Measurements from ENCODE around the gene MAP4K4.

The MAP4K4 gene

DNA sequence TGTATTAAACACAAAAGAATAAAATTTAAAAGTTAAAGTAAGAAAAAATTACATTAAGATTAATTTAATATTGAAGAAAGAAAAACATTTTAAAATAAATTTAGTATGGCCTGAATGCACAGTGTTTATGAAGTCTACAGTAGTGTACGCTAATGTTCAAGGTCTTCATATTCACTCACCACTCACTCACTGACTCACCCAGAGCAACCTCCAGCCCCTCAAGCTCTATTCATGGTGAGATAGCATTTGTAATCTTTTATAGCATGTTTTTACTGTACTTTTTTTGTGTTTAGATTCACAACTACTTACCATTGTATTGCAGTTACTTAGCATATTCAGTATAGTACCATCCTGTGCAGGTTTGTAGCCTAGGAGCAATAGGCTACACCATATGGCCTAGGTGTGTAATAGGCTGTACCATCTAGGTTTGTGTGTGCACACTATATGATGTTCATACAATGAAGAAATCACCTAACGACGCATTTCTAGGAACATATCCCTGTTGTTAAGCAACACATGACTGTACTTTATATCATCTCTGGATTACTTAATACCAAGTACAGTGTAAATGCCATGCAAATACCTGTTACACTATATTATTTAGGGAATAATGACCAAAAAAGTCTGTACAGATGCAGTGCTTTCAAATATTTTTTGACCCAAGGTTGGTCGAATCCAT is 150.3 kb downstream of the MAP4K4 start:
- H3K9me3 ChIP-seq (ENCODE audit: control insufficient read depth, insufficient read depth, low read depth, low read length) = no peaks in the 10 kb centered on the region
- peaks cover 68% of the 10 kb centered on the region for H3K36me3 ChIP-seq (ENCODE audit: control insufficient read depth, insufficient read depth, low read length)
- no peaks in the 10 kb centered on the region; the same call in 1 of the 2 replicates for H3K4me1 ChIP-seq (ENCODE audit: control insufficient read depth, insufficient read depth, low read length)
- no peaks in the 10 kb centered on the region for H3K27me3 ChIP-seq (ENCODE audit: control insufficient read depth, insufficient read depth, low read length)
- no peak overlapping the region for H3K4me3 ChIP-seq (ENCODE audit: low read depth, low read length)
- no peak overlapping the region for H3K9ac ChIP-seq (ENCODE audit: low read length)
- H3K27ac ChIP-seq (ENCODE audit: low read depth, low read length) = no peak overlapping the region

GRCh38 chr2:101848769-101849410 is 151.4 kb downstream of the MAP4K4 start:
- no peaks in the 10 kb centered on the region for H3K27me3 ChIP-seq (ENCODE audit: control insufficient read depth, insufficient read depth, low read length)
- H3K4me1 ChIP-seq (ENCODE audit: control insufficient read depth, insufficient read depth, low read length) = no peaks in the 10 kb centered on the region; the same call in 1 of the 2 replicates
- no peaks in the 10 kb centered on the region for H3K9me3 ChIP-seq (ENCODE audit: control insufficient read depth, insufficient read depth, low read depth, low read length)
- H3K27ac ChIP-seq (ENCODE audit: low read depth, low read length) = peak overlapping the region; percentile 40; the same call in 1 of the 2 replicates
- H3K4me3 ChIP-seq (ENCODE audit: low read depth, low read length) = no peak overlapping the region
- peaks cover 67% of the 10 kb centered on the region for H3K36me3 ChIP-seq (ENCODE audit: control insufficient read depth, insufficient read depth, low read length)
- H3K9ac ChIP-seq (ENCODE audit: low read length) = no peak overlapping the region

- no peaks in the 10 kb centered on the region; the same call in 1 of the 2 replicates for H3K4me1 ChIP-seq (ENCODE audit: control insufficient read depth, insufficient read depth, low read length)
- H3K9me3 ChIP-seq (ENCODE audit: control insufficient read depth, insufficient read depth, low read depth, low read length) = no peaks in the 10 kb centered on the region
- peaks cover 51% of the 10 kb centered on the region for H3K36me3 ChIP-seq (ENCODE audit: control insufficient read depth, insufficient read depth, low read length)
- H3K27me3 ChIP-seq (ENCODE audit: control insufficient read depth, insufficient read depth, low read length) = no peaks in the 10 kb centered on the region
- H3K27ac ChIP-seq (ENCODE audit: low read depth, low read length) = no peak overlapping the region
- no peak overlapping the region for H3K4me3 ChIP-seq (ENCODE audit: low read depth, low read length)
- H3K9ac ChIP-seq (ENCODE audit: low read length) = no peak overlapping the region
Observed at GRCh38 chr2:101850450-101850849, 152.9 kb downstream of the MAP4K4 start.

DNA sequence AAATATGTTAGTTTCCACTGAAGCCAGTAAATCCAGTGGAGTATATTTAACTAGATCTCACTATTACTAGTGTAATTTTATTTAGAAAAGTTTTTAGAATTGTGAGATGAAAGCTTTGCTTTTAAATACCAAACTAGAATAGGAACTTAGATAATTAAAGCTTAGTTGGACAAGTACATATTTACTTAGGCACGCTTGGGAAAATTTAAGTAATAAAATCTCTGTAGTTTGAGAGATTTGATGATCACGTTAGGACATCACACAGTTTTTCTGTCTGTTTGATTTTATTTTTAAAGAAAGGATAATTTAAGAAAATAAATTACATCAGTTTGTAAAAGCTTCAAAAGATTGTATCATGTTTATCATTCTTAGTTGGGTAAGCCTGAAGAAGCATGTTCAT is 153.5 kb downstream of the MAP4K4 start:
- no peaks in the 10 kb centered on the region for H3K9me3 ChIP-seq (ENCODE audit: control insufficient read depth, insufficient read depth, low read depth, low read length)
- peaks cover 49% of the 10 kb centered on the region for H3K36me3 ChIP-seq (ENCODE audit: control insufficient read depth, insufficient read depth, low read length)
- no peak overlapping the region for H3K4me3 ChIP-seq (ENCODE audit: low read depth, low read length)
- no peaks in the 10 kb centered on the region for H3K27me3 ChIP-seq (ENCODE audit: control insufficient read depth, insufficient read depth, low read length)
- H3K4me1 ChIP-seq (ENCODE audit: control insufficient read depth, insufficient read depth, low read length) = no peaks in the 10 kb centered on the region; the same call in 1 of the 2 replicates
- no peak overlapping the region for H3K27ac ChIP-seq (ENCODE audit: low read depth, low read length)
- H3K9ac ChIP-seq (ENCODE audit: low read length) = no peak overlapping the region

- Histone ChIP-seq H3K9ac (ENCODE audit: low read length) (no peak overlapping the region), H3K4me1 (ENCODE audit: control insufficient read depth, insufficient read depth, low read length) (no peaks in the 10 kb centered on the region; the same call in 1 of the 2 replicates), H3K9me3 (ENCODE audit: control insufficient read depth, insufficient read depth, low read depth, low read length) (no peaks in the 10 kb centered on the region), H3K4me3 (ENCODE audit: low read depth, low read length) (no peak overlapping the region), H3K27ac (ENCODE audit: low read depth, low read length) (no peak overlapping the region), H3K27me3 (ENCODE audit: control insufficient read depth, insufficient read depth, low read length) (no peaks in the 10 kb centered on the region), H3K36me3 (ENCODE audit: control insufficient read depth, insufficient read depth, low read length) (peaks cover 46% of the 10 kb centered on the region)
Observed at GRCh38 chr2:101852824-101853223, 155.3 kb downstream of the MAP4K4 start.

GRCh38 chr2:101854877-101855276 is 157.4 kb downstream of the MAP4K4 start:
- Histone ChIP-seq H3K9me3 (ENCODE audit: control insufficient read depth, insufficient read depth, low read depth, low read length) (no peaks in the 10 kb centered on the region), H3K36me3 (ENCODE audit: control insufficient read depth, insufficient read depth, low read length) (peaks cover 56% of the 10 kb centered on the region), H3K9ac (ENCODE audit: low read length) (no peak overlapping the region), H3K27me3 (ENCODE audit: control insufficient read depth, insufficient read depth, low read length) (no peaks in the 10 kb centered on the region), H3K27ac (ENCODE audit: low read depth, low read length) (no peak overlapping the region), H3K4me1 (ENCODE audit: control insufficient read depth, insufficient read depth, low read length) (no peaks in the 10 kb centered on the region), H3K4me3 (ENCODE audit: low read depth, low read length) (no peak overlapping the region)

DNA sequence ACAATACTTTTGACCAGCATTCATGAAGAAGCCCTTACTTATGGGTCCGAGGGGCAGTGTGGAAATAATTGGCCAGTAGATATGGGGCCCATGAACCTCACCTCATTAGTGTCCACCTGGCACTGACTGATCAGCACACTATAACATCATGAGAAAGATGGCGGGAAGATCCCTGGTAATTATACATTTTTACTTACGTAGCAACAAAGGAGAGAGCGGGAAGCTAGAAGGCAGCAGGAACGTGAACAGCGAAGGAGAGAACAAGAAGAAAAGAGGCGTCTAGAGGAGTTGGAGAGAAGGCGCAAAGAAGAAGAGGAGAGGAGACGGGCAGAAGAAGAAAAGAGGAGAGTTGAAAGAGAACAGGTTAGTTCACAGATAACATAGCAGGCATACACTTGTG is 158.3 kb downstream of the MAP4K4 start:
- no peak overlapping the region for H3K4me3 ChIP-seq (ENCODE audit: low read depth, low read length)
- H3K27me3 ChIP-seq (ENCODE audit: control insufficient read depth, insufficient read depth, low read length) = no peaks in the 10 kb centered on the region
- H3K9me3 ChIP-seq (ENCODE audit: control insufficient read depth, insufficient read depth, low read depth, low read length) = no peaks in the 10 kb centered on the region
- no peak overlapping the region for H3K9ac ChIP-seq (ENCODE audit: low read length)
- peaks cover 57% of the 10 kb centered on the region for H3K36me3 ChIP-seq (ENCODE audit: control insufficient read depth, insufficient read depth, low read length)
- no peaks in the 10 kb centered on the region for H3K4me1 ChIP-seq (ENCODE audit: control insufficient read depth, insufficient read depth, low read length)
- no peak overlapping the region for H3K27ac ChIP-seq (ENCODE audit: low read depth, low read length)

DNA sequence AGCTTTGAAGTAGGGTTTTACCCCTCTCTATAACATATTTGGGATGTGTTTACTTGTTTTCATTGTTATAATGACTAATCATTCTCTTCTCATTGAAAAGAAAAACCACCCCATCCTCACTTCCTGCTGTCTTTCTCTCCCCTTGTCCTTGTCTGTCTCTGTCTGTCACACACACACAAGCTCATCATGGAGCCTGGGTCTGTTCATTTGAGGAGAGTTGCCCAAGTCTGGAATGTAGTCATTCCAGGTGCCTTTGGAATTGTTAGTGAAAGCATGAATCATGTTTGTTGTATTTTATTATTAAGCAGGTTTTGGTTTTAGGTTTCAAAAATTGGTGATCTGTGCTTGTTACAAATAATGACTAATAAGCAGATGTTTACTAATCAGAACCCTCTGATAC is 160.7 kb downstream of the MAP4K4 start:
- H3K36me3 ChIP-seq (ENCODE audit: control insufficient read depth, insufficient read depth, low read length) = peaks cover 71% of the 10 kb centered on the region
- H3K27ac ChIP-seq (ENCODE audit: low read depth, low read length) = no peak overlapping the region
- no peak overlapping the region for H3K4me3 ChIP-seq (ENCODE audit: low read depth, low read length)
- no peaks in the 10 kb centered on the region for H3K4me1 ChIP-seq (ENCODE audit: control insufficient read depth, insufficient read depth, low read length)
- H3K9ac ChIP-seq (ENCODE audit: low read length) = no peak overlapping the region
- H3K27me3 ChIP-seq (ENCODE audit: control insufficient read depth, insufficient read depth, low read length) = no peaks in the 10 kb centered on the region
- no peaks in the 10 kb centered on the region for H3K9me3 ChIP-seq (ENCODE audit: control insufficient read depth, insufficient read depth, low read depth, low read length)

- Histone ChIP-seq H3K36me3 (ENCODE audit: control insufficient read depth, insufficient read depth, low read length) (peaks cover 72% of the 10 kb centered on the region), H3K27ac (ENCODE audit: low read depth, low read length) (no peak overlapping the region), H3K4me1 (ENCODE audit: control insufficient read depth, insufficient read depth, low read length) (no peaks in the 10 kb centered on the region), H3K4me3 (ENCODE audit: low read depth, low read length) (no peak overlapping the region), H3K9ac (ENCODE audit: low read length) (no peak overlapping the region), H3K9me3 (ENCODE audit: control insufficient read depth, insufficient read depth, low read depth, low read length) (no peaks in the 10 kb centered on the region), H3K27me3 (ENCODE audit: control insufficient read depth, insufficient read depth, low read length) (no peaks in the 10 kb centered on the region)
Observed at GRCh38 chr2:101858910-101859309, 161.4 kb downstream of the MAP4K4 start.

GRCh38 chr2:101859604-101860003 is 162.1 kb downstream of the MAP4K4 start:
- no peak overlapping the region for H3K9ac ChIP-seq (ENCODE audit: low read length)
- H3K9me3 ChIP-seq (ENCODE audit: control insufficient read depth, insufficient read depth, low read depth, low read length) = no peaks in the 10 kb centered on the region
- no peaks in the 10 kb centered on the region for H3K27me3 ChIP-seq (ENCODE audit: control insufficient read depth, insufficient read depth, low read length)
- no peak overlapping the region for H3K4me3 ChIP-seq (ENCODE audit: low read depth, low read length)
- H3K27ac ChIP-seq (ENCODE audit: low read depth, low read length) = no peak overlapping the region
- peaks cover 76% of the 10 kb centered on the region for H3K36me3 ChIP-seq (ENCODE audit: control insufficient read depth, insufficient read depth, low read length)
- no peaks in the 10 kb centered on the region for H3K4me1 ChIP-seq (ENCODE audit: control insufficient read depth, insufficient read depth, low read length)

DNA sequence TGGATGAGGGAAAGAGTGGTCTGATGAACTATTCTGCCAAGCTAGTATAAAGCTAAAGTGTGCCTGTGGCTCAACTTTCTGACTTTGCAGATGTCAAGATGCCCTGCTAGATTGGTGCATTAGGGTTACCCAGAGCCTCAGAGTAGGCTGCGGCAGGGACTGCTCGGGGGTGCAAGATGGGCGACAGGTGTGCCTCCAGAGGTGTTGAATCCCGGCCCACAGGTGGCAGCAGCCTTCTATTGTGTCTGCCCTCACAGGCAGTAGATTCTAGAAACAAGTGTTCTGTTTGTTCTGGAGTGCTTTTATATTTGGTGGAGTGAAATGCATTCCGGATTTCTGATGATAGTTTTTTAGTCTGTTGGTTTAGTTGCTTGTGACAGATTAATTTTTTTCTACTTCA is 162.7 kb downstream of the MAP4K4 start:
- Histone ChIP-seq H3K4me1 (ENCODE audit: control insufficient read depth, insufficient read depth, low read length) (no peaks in the 10 kb centered on the region), H3K9me3 (ENCODE audit: control insufficient read depth, insufficient read depth, low read depth, low read length) (no peaks in the 10 kb centered on the region), H3K27ac (ENCODE audit: low read depth, low read length) (no peak overlapping the region), H3K27me3 (ENCODE audit: control insufficient read depth, insufficient read depth, low read length) (no peaks in the 10 kb centered on the region), H3K4me3 (ENCODE audit: low read depth, low read length) (no peak overlapping the region), H3K36me3 (ENCODE audit: control insufficient read depth, insufficient read depth, low read length) (peaks cover 81% of the 10 kb centered on the region), H3K9ac (ENCODE audit: low read length) (no peak overlapping the region)

Measured in HUES6 (cell line).